Ovary (tissue), 3 donors: ENCODE measurements around the gene WASF2.

Source experiments
- EP300 ChIP-seq: sonication (generic); formaldehyde crosslinking; IDR thresholded peaks from one replicate; pipeline ENCODE4 v1.6.1; 2017; ENCODE audit warnings: antibody characterized with exemption
- POLR2A ChIP-seq: fragments of 450-650 bp; IDR thresholded peaks from one replicate; pipeline ENCODE4 v1.6.1; 2017; ENCODE audit warnings: antibody characterized with exemption, mild to moderate bottlenecking, moderate library complexity
- TF ChIP-seq, protein P1 (sequence below), 3 donors: fragments of 450-650 bp in 2 of 3; fragments of 200-600 bp in 1 of 3; IDR thresholded peaks; one replicate each; pipeline versions ENCODE4 v1.5.1 to v1.8.0; 2016 to 2022; ENCODE audit warnings: antibody characterized with exemption in 3 of 3, mild to moderate bottlenecking in 1 of 3
- donor health status: DM: no; HTN: no; CAD: no.

- TF ChIP-seq, protein P1, sequence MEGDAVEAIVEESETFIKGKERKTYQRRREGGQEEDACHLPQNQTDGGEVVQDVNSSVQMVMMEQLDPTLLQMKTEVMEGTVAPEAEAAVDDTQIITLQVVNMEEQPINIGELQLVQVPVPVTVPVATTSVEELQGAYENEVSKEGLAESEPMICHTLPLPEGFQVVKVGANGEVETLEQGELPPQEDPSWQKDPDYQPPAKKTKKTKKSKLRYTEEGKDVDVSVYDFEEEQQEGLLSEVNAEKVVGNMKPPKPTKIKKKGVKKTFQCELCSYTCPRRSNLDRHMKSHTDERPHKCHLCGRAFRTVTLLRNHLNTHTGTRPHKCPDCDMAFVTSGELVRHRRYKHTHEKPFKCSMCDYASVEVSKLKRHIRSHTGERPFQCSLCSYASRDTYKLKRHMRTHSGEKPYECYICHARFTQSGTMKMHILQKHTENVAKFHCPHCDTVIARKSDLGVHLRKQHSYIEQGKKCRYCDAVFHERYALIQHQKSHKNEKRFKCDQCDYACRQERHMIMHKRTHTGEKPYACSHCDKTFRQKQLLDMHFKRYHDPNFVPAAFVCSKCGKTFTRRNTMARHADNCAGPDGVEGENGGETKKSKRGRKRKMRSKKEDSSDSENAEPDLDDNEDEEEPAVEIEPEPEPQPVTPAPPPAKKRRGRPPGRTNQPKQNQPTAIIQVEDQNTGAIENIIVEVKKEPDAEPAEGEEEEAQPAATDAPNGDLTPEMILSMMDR (IDR thresholded peaks at IDR 0.05), result no peak
- no peak for TF ChIP-seq POLR2A
- no peak for TF ChIP-seq EP300
Measured at GRCh38 chr1:27400963-27401341, 89.0 kb downstream of the WASF2 start.
